Superior temporal gyrus (tissue), 1 donor: Measurements from ENCODE around the gene DTL.

ENCODE experiments used
- DNase-seq: peaks from one replicate; pipeline ENCODE4 v3.0.0-alpha.2; 2016; ENCODE audit errors: extremely low spot score

The DTL gene

DNA sequence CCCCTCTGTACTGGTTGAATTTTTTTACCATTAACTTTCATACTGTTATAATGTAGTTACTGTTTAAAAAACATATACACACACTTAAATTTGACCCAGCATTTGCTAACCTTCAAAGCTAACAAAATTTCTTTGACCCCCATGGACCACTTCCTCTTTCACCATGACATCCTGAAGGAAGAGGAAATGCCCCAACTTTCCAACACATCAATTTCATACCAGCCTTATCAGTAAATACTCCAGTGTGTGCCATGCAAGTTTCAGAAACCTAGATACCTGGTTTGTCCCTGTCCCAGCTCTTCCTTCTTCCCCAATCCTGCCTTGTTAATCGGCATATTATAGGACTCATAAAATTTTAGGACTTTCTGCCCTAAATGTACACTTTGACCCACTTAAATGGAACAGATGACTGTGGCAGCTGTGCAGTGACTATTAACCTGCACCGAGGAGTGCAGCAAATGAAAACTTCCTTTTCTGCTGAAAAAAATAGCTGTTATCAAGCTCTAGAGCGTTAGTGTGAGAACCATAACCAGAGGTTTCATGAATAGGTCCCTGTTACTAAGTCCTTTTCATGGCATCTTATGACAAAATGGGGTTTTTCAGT lies 54.1 kb downstream of the DTL start:
- no peak for DNase-seq

GRCh38 chr1:212091438-212092121 lies 56.0 kb downstream of the DTL start:
- DNase-seq = no peak

- DNase-seq = no peak
Measured at GRCh38 chr1:212097360-212097759, 61.8 kb downstream of the DTL start.

DNA sequence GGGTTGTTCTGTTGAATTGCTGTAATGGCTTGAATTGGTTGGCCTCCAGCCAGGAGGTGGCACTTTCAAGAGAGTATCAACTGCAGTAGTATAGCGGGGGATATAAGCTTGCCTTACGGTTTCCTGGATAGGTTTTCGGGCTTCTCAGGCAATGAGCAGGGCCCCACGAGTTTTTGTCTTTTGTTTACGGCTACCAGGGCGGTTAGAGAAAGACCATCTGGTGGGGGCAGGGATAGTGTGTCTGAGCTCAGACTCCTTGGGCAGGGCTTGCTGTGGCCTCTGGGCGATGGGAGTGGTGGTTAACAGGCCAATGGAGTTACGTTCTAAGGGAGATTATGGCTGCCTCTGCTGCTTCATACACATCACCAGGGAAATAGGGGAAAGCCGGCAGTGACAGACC lies 62.8 kb downstream of the DTL start:
- DNase-seq = no peak

GRCh38 chr1:212098771-212099170 lies 63.2 kb downstream of the DTL start:
- no peak for DNase-seq

DNA sequence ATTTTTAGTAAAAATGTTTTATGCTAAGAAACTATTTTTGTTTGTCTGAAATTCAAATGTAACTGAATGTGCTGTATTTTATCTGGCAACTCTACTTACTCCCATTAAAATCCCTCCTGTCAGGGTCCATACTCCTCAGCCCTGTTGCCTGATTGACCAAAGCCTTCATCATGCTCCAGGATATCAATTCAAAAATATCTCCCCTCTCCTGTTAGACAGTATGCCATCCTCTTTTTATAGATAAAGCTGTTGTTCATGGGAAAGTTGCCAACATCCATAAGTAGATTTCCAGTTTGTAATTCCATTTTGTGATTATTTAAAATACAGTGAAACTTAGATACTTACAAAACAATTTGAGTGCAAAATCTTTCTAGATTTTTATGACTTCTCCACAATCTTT lies 65.7 kb downstream of the DTL start:
- no peak for DNase-seq

DNA sequence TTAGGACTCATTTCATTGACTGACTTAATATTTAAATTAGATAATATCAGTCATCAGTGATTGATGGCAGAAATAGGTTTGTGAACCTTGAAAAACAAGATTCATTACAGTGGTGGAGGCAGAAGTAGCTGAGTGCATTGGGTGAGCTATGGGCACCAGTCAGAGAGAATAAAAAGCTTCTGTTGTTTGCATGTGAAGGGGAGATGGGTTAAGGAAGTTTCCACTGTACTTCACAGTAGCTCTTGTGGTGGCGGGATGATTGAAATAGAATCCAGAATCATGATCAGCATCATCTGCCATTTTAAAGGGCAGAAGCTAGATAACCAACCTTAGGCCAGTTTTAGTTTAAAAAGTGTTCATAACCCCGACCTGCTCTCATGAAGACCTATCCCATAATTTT lies 66.2 kb downstream of the DTL start:
- no peak for DNase-seq

DNA sequence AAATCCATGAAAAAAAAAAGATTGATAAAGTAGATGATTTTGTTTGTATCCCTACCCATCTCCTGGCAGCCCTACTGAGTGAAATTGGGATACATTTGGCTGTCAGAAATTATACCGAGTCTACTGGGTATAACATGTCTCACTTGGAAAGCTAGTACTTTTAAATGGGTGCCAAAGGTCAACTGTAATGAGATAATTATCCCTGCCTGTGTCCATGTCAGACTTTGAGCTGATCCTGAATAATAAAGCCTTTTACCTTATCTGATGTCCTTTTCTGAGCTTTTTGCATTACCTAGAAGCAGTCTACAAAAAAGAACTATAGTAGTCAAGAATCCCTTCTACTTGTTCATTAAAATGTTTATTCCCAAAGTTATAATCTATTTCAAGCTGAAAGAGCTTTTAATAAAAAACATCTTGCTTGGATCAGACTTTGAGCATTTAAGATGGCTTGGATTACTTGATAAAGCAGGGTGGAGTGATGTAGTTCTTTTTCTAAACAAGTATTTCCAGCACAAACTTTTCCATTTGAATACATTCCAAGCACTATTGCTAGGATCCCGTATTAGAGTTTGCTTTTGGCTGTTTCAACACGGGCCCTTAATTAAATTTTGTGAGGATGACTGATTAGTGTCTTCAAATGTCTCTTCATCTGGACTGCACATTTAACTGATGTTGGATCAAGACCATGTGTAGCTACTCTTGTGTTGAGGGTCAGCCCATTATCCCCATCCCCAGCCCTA lies 69.2 kb downstream of the DTL start:
- no peak for DNase-seq

- DNase-seq = no peak
Measured at GRCh38 chr1:212106286-212106792, 70.8 kb downstream of the DTL start.

- DNase-seq = no peak
Measured at GRCh38 chr1:212107481-212107880, 71.9 kb downstream of the DTL start.

- DNase-seq = no peak
Measured at GRCh38 chr1:212108187-212108586, 72.6 kb downstream of the DTL start.

DNA sequence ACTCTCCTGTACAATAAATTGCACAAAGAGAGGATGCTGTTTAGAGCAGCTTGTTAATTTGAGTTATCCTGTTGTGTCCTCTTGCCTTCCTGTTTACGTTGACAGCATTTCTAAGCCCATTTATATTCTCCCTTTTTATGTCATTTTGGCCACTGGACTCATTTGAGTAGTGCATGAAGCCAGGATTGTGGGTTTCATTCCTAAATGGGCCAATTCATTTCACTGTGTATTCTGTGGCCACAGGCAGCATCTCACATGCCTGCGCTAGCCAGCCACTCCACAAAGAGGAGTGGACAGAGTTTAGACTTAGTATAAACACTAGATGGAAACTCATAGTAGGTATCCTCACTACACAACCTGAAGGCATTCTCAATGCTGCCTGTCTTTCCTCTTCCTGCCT lies 73.4 kb downstream of the DTL start:
- no peak for DNase-seq

DNA sequence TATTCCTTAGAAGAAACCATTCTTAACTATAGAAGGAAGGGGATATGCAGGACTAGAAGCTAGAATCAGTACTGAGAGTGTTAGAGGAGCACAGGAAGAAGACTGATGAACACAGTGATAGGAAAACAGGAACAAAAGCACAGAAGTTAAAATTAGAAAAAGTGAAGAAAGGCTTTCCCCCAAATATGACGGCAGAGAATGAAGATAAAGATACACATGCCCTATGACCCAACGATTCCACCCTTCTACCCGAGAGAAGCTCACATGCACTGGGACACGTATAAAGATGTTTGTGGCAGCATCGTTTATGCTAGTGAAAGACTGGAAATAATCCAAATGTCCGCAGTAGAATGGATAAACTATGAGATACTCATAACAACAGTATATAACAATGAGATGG lies 74.2 kb downstream of the DTL start:
- no peak for DNase-seq

GRCh38 chr1:212110617-212111016 lies 75.1 kb downstream of the DTL start:
- DNase-seq = no peak

GRCh38 chr1:212111536-212111935 lies 76.0 kb downstream of the DTL start:
- DNase-seq = no peak

- no peak for DNase-seq
Measured at GRCh38 chr1:212113706-212114105, 78.2 kb downstream of the DTL start.

- DNase-seq = no peak
Measured at GRCh38 chr1:212118167-212118871, 82.8 kb downstream of the DTL start.

- DNase-seq = no peak
Measured at GRCh38 chr1:212118872-212119260, 83.3 kb downstream of the DTL start.

DNA sequence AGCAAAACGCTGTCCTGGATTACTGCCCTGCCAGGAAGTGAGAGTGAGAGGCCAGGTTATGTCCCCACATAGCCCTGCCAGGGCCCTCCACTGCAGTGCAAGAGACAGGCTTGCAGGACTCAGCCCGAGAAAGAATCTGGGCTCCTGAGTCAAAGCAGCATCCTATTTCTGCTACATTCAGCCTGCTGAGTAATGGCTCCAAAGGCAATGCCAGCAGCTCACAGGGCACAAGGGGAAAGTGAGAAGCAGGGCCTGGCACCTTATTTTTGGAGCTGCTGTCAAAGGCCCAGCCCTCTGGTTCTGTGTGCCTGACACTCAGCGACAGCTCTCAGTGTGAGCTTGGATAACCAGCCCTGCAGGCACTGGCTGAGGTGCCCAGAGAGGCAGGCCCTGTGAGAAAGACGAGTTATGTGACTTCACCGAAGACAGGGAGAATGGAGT lies 83.9 kb downstream of the DTL start:
- no peak for DNase-seq

- no peak for DNase-seq
Measured at GRCh38 chr1:212119863-212120262, 84.3 kb downstream of the DTL start.

GRCh38 chr1:212121779-212122178 lies 86.2 kb downstream of the DTL start:
- DNase-seq = no peak
